PFSK-1 (cell line): Measurements from ENCODE around the gene RASGRF2.

Experiments used
- FOXP2 ChIP-seq: optimal IDR thresholded peaks from 2 replicates; pipeline ENCODE3; 2011; ENCODE audit warnings: borderline replicate concordance, control low read depth, inconsistent platforms; ENCODE audit not compliant: insufficient read depth; ENCODE audit errors: extremely low read length, extremely low read depth
- POLR2AphosphoS5 ChIP-seq: IDR thresholded peaks from 2 replicates; pipeline ENCODE4 v1.6.1; 2012; ENCODE audit warnings: low read depth, mild to moderate bottlenecking, control low read depth, low read length, moderate library complexity
- SIN3A ChIP-seq: IDR thresholded peaks from 2 replicates; pipeline ENCODE4 v1.6.1; 2012; ENCODE audit warnings: mild to moderate bottlenecking, low read length, moderate library complexity, borderline replicate concordance; ENCODE audit not compliant: insufficient read depth
- TAF1 ChIP-seq: IDR thresholded peaks from 2 replicates; pipeline ENCODE4 v1.6.1; 2012; ENCODE audit warnings: low read length, control low read depth, borderline replicate concordance; ENCODE audit not compliant: insufficient read depth
- TF ChIP-seq, protein P1 (sequence below), 2 experiments: IDR thresholded peaks; 2 replicates each; pipeline versions ENCODE4 v1.6.1 to v1.8.0; 2011 to 2012; ENCODE audit warnings: low read depth in 2 of 2, low read length in 2 of 2, control low read depth in 1 of 2, inconsistent platforms in 1 of 2, mild to moderate bottlenecking in 1 of 2, moderate library complexity in 1 of 2; ENCODE audit not compliant: insufficient read depth in 1 of 2

RASGRF2 gene

DNA sequence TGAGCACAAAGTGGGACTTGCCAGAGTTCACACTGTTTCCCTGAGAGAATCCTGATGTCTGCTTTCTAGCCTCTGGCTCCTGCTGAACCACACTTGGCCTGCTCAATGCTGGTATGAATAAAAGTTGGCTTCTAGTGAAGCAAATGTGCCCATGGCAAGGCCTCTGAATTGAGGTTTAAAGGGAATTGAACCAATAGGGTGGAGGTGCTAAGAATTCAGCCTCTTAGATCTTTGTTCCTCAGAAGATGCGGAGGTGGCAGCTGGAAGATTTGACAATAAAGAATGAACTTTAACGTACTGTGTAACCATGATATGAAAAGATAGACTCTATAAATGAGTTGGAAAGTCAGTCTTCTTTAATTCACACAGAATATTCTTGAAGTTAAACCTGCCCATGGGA lies 57.2 kb downstream of the RASGRF2 start:
- TF ChIP-seq POLR2AphosphoS5: no peak
- TF ChIP-seq SIN3A: no peak
- TF ChIP-seq, protein P1, sequence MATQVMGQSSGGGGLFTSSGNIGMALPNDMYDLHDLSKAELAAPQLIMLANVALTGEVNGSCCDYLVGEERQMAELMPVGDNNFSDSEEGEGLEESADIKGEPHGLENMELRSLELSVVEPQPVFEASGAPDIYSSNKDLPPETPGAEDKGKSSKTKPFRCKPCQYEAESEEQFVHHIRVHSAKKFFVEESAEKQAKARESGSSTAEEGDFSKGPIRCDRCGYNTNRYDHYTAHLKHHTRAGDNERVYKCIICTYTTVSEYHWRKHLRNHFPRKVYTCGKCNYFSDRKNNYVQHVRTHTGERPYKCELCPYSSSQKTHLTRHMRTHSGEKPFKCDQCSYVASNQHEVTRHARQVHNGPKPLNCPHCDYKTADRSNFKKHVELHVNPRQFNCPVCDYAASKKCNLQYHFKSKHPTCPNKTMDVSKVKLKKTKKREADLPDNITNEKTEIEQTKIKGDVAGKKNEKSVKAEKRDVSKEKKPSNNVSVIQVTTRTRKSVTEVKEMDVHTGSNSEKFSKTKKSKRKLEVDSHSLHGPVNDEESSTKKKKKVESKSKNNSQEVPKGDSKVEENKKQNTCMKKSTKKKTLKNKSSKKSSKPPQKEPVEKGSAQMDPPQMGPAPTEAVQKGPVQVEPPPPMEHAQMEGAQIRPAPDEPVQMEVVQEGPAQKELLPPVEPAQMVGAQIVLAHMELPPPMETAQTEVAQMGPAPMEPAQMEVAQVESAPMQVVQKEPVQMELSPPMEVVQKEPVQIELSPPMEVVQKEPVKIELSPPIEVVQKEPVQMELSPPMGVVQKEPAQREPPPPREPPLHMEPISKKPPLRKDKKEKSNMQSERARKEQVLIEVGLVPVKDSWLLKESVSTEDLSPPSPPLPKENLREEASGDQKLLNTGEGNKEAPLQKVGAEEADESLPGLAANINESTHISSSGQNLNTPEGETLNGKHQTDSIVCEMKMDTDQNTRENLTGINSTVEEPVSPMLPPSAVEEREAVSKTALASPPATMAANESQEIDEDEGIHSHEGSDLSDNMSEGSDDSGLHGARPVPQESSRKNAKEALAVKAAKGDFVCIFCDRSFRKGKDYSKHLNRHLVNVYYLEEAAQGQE (IDR thresholded peaks at IDR 0.05; ENCODE audit: insufficient read depth in 1 of 2, low read depth in 2 of 2, low read length in 2 of 2): no peak
- TF ChIP-seq FOXP2: no peak
- TF ChIP-seq TAF1: no peak

DNA sequence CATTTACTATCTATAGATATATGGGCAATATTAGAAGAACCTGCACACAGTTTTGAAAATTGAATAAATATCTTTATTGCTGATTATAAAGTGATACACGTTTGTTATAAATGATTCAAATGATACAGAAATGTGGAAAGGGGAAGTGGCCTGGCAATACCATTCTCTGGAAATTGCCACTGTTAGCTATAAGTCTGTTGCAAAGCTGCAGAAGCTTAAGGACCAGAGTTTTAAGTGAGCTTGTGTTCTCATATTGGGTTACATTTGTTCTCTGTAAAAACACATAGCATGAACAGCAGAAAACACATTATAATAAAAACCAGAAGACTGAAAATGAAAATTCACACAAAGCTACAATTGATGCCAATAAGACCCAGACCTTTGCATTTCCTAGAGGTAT lies 59.6 kb downstream of the RASGRF2 start:
- no peak for TF ChIP-seq POLR2AphosphoS5
- TF ChIP-seq TAF1: no peak
- TF ChIP-seq FOXP2: no peak
- TF ChIP-seq, protein P1 (IDR thresholded peaks at IDR 0.05; ENCODE audit: insufficient read depth in 1 of 2, low read depth in 2 of 2, low read length in 2 of 2): no peak
- no peak for TF ChIP-seq SIN3A

DNA sequence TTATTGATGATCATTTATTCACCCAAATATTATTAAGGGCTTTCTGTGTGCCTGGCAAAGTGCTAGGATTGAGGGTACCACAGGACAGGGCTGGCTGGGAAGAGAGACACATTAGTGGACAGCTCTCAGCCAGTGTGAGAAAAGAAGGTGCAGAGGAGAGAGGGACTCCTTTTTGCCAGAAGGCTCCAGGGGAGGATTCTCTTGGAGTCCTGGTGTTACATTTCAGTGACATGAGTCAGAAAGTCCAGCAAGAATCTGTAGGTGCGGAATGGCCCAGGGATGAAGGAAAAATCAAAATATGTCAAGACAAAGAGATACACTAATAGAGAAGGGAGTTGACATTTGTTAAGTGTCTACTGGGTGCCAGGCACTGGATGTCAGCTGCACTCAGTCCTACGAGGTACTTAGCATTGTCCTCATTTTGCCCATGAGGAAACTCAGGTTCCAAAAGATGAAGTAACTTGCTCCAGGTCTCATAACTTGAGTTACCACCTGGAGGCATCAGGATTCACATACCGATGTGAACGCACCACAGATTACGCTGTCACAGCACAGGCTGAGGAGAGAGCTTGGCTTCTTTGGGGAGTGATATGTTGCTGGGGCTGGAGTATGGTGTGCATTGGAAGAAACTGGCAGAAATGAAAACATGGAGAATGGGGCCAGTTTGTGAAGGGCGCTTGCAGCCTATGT lies 60.5 kb downstream of the RASGRF2 start:
- TF ChIP-seq TAF1: no peak

DNA sequence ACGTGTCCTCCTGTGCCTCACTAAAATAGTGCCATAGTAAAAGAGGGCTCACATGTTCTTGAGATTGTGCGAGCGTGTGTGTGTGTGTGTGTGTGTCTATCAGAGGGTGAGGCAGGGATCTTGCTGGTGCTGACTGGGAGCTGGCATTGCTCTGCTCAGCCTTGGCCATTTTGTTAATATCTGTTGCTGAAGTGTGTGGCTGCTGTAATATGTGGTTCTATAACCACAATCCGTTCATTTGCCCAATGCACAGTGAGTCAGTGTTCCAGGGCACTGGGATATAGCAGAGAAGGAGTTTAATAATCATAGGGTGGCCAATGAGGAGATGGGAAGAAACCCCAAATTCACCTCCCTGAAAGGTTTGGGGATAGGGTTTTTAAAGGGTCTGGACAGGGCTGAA lies 61.3 kb downstream of the RASGRF2 start:
- TF ChIP-seq FOXP2 (no peak), SIN3A (no peak), POLR2AphosphoS5 (no peak), TAF1 (no peak)
- TF ChIP-seq, protein P1 (IDR thresholded peaks at IDR 0.05; ENCODE audit: insufficient read depth in 1 of 2, low read depth in 2 of 2, low read length in 2 of 2): no peak

DNA sequence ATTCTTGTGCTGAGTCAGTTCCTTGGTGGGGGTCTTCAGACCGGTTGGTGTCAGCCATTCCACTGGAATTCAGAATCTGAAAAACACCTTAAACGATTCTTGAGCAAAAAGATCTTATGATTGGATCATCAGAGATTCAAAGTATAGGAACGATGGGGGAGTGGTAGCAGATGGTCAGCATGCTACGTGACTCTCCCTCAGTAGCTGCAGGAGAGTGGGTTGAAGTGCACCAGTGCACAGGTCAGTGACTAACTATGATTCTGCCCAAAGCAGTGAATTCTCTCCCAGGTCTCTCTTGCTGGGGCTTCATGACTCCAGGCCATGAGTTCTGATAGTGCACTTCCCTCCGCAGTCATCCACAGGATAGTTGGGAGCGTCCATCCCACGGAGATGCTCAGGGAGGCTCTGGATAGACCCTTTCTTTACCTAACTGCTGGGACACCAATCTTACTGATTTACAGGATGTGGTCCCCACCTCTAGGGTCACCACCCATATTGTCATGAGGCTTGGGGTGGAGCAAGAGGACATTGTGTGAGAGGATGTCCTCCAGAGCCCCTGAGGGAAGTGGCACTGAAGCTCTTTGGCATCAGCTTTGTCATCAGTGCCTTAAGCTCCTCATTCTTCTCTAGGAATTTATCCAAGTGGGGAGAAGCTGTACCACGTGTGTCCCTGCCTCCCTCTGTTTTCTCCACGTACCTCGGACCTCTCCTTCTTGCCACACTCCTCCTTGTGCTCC lies 62.0 kb downstream of the RASGRF2 start:
- TF ChIP-seq TAF1 (no peak), FOXP2 (no peak), POLR2AphosphoS5 (no peak), SIN3A (no peak)
- TF ChIP-seq, protein P1 (IDR thresholded peaks at IDR 0.05; ENCODE audit: insufficient read depth in 1 of 2, low read depth in 2 of 2, low read length in 2 of 2): no peak
